Measurements from ENCODE around the gene DTNB.

DNA sequence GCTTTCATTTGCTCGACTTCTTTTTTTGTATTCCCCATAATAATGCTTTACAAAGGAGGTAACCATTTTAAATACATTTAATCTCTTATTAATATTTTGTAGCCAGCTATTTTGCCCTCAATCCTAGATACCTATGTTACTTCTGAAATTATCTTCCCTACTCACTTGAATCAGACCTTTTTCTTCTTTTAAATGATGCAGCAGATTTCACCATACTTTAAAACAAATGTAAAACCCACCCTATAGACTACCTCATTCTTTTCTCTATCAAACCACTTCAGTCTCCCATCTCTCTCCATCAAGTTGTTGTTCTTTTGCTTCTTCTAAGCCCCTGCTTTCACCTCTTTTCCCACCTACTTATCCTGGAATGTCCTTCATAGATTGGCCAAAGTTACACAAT lies 180.2 kb downstream of the DTNB start:
- TF ChIP-seq, protein P1, sequence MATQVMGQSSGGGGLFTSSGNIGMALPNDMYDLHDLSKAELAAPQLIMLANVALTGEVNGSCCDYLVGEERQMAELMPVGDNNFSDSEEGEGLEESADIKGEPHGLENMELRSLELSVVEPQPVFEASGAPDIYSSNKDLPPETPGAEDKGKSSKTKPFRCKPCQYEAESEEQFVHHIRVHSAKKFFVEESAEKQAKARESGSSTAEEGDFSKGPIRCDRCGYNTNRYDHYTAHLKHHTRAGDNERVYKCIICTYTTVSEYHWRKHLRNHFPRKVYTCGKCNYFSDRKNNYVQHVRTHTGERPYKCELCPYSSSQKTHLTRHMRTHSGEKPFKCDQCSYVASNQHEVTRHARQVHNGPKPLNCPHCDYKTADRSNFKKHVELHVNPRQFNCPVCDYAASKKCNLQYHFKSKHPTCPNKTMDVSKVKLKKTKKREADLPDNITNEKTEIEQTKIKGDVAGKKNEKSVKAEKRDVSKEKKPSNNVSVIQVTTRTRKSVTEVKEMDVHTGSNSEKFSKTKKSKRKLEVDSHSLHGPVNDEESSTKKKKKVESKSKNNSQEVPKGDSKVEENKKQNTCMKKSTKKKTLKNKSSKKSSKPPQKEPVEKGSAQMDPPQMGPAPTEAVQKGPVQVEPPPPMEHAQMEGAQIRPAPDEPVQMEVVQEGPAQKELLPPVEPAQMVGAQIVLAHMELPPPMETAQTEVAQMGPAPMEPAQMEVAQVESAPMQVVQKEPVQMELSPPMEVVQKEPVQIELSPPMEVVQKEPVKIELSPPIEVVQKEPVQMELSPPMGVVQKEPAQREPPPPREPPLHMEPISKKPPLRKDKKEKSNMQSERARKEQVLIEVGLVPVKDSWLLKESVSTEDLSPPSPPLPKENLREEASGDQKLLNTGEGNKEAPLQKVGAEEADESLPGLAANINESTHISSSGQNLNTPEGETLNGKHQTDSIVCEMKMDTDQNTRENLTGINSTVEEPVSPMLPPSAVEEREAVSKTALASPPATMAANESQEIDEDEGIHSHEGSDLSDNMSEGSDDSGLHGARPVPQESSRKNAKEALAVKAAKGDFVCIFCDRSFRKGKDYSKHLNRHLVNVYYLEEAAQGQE (IDR thresholded peaks at IDR 0.05; ENCODE audit: low read depth, low read length) = no peak
- TF ChIP-seq, protein P2, sequence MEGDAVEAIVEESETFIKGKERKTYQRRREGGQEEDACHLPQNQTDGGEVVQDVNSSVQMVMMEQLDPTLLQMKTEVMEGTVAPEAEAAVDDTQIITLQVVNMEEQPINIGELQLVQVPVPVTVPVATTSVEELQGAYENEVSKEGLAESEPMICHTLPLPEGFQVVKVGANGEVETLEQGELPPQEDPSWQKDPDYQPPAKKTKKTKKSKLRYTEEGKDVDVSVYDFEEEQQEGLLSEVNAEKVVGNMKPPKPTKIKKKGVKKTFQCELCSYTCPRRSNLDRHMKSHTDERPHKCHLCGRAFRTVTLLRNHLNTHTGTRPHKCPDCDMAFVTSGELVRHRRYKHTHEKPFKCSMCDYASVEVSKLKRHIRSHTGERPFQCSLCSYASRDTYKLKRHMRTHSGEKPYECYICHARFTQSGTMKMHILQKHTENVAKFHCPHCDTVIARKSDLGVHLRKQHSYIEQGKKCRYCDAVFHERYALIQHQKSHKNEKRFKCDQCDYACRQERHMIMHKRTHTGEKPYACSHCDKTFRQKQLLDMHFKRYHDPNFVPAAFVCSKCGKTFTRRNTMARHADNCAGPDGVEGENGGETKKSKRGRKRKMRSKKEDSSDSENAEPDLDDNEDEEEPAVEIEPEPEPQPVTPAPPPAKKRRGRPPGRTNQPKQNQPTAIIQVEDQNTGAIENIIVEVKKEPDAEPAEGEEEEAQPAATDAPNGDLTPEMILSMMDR (IDR thresholded peaks at IDR 0.05) = no peak
- no peak for TF ChIP-seq TAF1 (IDR thresholded peaks at IDR 0.05; ENCODE audit: borderline replicate concordance, low read depth, low read length)

Data from SK-N-SH (cell line).